ENCODE measurements around the gene MYH9.
"Not testable (repeated sequence)": the region's sequence is repeated elsewhere in the genome, so short reads cannot be mapped to it uniquely, and the experiment has no call there.

The MYH9 gene

GRCh38 chr22:36409911-36410756 is 22.4 kb upstream of the MYH9 start:
- Histone ChIP-seq H2AFZ (peak overlapping the region; percentile 86), H3K36me3 (ENCODE audit: control insufficient read depth, insufficient read depth, low read length) (no peaks in the 10 kb centered on the region), H3K27me3 (ENCODE audit: control insufficient read depth, insufficient read depth, low read length) (no peaks in the 10 kb centered on the region), H3K27ac (peak overlapping the region; percentile 98), H3K79me2 (no peaks in the 10 kb centered on the region), H3K9ac (peak overlapping the region; percentile 76), H3K9me3 (ENCODE audit: control insufficient read depth, low read length) (no peaks in the 10 kb centered on the region), H3K4me3 (ENCODE audit: low read depth, low read length) (peak overlapping the region; percentile 62), H3K4me1 (peaks cover 14% of the 10 kb centered on the region), H3K4me2 (ENCODE audit: low read length) (peak overlapping the region; percentile 74)
- TF ChIP-seq CTCF (IDR thresholded peaks at IDR 0.05) = no peak

GRCh38 chr22:36409554-36409910 is 21.8 kb upstream of the MYH9 start:
- not testable (repeated sequence) for H3K27me3 ChIP-seq (ENCODE audit: control insufficient read depth, insufficient read depth, low read length); H3K9me3 ChIP-seq (ENCODE audit: control insufficient read depth, low read length); H3K79me2 ChIP-seq; H3K9ac ChIP-seq; H3K36me3 ChIP-seq (ENCODE audit: control insufficient read depth, insufficient read depth, low read length)
- H3K27ac ChIP-seq = peak overlapping the region; percentile 98
- peak overlapping the region; percentile 86 for H2AFZ ChIP-seq
- peaks cover 14% of the 10 kb centered on the region for H3K4me1 ChIP-seq
- H3K4me2 ChIP-seq (ENCODE audit: low read length) = peak overlapping the region; percentile 69
- peak overlapping the region; percentile 62 for H3K4me3 ChIP-seq (ENCODE audit: low read depth, low read length)

- H3K27me3 ChIP-seq (ENCODE audit: control insufficient read depth, insufficient read depth, low read length) = no peaks in the 10 kb centered on the region
- H3K9me3 ChIP-seq (ENCODE audit: control insufficient read depth, low read length) = no peaks in the 10 kb centered on the region
- no peak for TF ChIP-seq CTCF (IDR thresholded peaks at IDR 0.05)
- peak overlapping the region; percentile 98 for H3K27ac ChIP-seq
- peaks cover 14% of the 10 kb centered on the region for H3K4me1 ChIP-seq
- peak overlapping the region; percentile 69 for H3K4me2 ChIP-seq (ENCODE audit: low read length)
- no peaks in the 10 kb centered on the region for H3K36me3 ChIP-seq (ENCODE audit: control insufficient read depth, insufficient read depth, low read length)
- peak overlapping the region; percentile 50 for H2AFZ ChIP-seq
- no peak overlapping the region for H3K9ac ChIP-seq
- peak overlapping the region; percentile 29 for H3K4me3 ChIP-seq (ENCODE audit: low read depth, low read length)
- no peaks in the 10 kb centered on the region for H3K79me2 ChIP-seq
Measured at GRCh38 chr22:36409056-36409455, 21.3 kb upstream of the MYH9 start.

GRCh38 chr22:36406721-36407120 is 19.0 kb upstream of the MYH9 start:
- Histone ChIP-seq H3K27me3 (ENCODE audit: control insufficient read depth, insufficient read depth, low read length) (no peaks in the 10 kb centered on the region), H3K4me3 (ENCODE audit: low read depth, low read length) (no peak overlapping the region), H3K79me2 (no peaks in the 10 kb centered on the region), H3K9ac (no peak overlapping the region), H3K4me2 (ENCODE audit: low read length) (no peak overlapping the region), H3K9me3 (ENCODE audit: control insufficient read depth, low read length) (no peaks in the 10 kb centered on the region), H3K27ac (no peak overlapping the region), H2AFZ (no peak overlapping the region), H3K36me3 (ENCODE audit: control insufficient read depth, insufficient read depth, low read length) (no peaks in the 10 kb centered on the region), H3K4me1 (peaks cover 14% of the 10 kb centered on the region)
- no peak for TF ChIP-seq CTCF (IDR thresholded peaks at IDR 0.05)

GRCh38 chr22:36405671-36406538 is 18.1 kb upstream of the MYH9 start:
- no peak for TF ChIP-seq CTCF (IDR thresholded peaks at IDR 0.05)
- Histone ChIP-seq H3K9me3 (ENCODE audit: control insufficient read depth, low read length) (no peaks in the 10 kb centered on the region), H3K4me3 (ENCODE audit: low read depth, low read length) (no peak overlapping the region), H3K9ac (no peak overlapping the region), H3K79me2 (no peaks in the 10 kb centered on the region), H3K27ac (no peak overlapping the region), H3K36me3 (ENCODE audit: control insufficient read depth, insufficient read depth, low read length) (no peaks in the 10 kb centered on the region), H3K27me3 (ENCODE audit: control insufficient read depth, insufficient read depth, low read length) (no peaks in the 10 kb centered on the region), H3K4me2 (ENCODE audit: low read length) (no peak overlapping the region), H2AFZ (no peak overlapping the region), H3K4me1 (peaks cover 13% of the 10 kb centered on the region)

Data from parathyroid adenoma (tissue), 2 donors.